Gastrocnemius medialis (tissue), 4 donors: ENCODE results near the gene AGPS. TPM values are rescaled to one million over a fixed set of nuclear protein-coding genes. Genes with fewer than 3 reads are reported as not detected.
"Not testable (repeated sequence)": the region's sequence is repeated elsewhere in the genome, so short reads cannot be mapped to it uniquely, and the experiment has no call there.

ENCODE experiments used
- ATAC-seq, 2 donors: fragments of 150-250 bp; one replicate each; pipeline ENCODE4 v1.9.1; 2016
- DNase-seq, 2 donors: peaks; one replicate each; pipeline ENCODE4 v3.0.0-alpha.2; 2019
- H3K27ac ChIP-seq, 4 donors: fragments of 200-600 bp; sonication (generic); 1 replicate in 1 of 4; 2 replicates in 3 of 4; pipeline ENCODE4 v1.5.1; 2016 to 2018; ENCODE audit warnings: mild to moderate bottlenecking in 2 of 4, moderate library complexity in 1 of 4
- H3K27me3 ChIP-seq, 3 donors: fragments of 200-600 bp; sonication (generic) in 2 of 3; 1 replicate in 1 of 3; 2 replicates in 2 of 3; pipeline versions ENCODE4 v1.5.1 to v1.6.0; 2016 to 2019; ENCODE audit warnings: mild to moderate bottlenecking in 1 of 3, moderate library complexity in 1 of 3
- H3K36me3 ChIP-seq, 2 donors: fragments of 200-600 bp; sonication (generic) in 1 of 2; one replicate each; pipeline ENCODE4 v1.5.1; 2017 to 2018
- H3K4me1 ChIP-seq, 2 donors: fragments of 200-600 bp; sonication (generic) in 1 of 2; one replicate each; pipeline ENCODE4 v1.5.1; 2016 to 2017; ENCODE audit warnings: mild to moderate bottlenecking in 2 of 2
- H3K4me3 ChIP-seq, 4 donors: fragments of 200-600 bp; sonication (generic) in 3 of 4; 1 replicate in 1 of 4; 2 replicates in 3 of 4; pipeline ENCODE4 v1.5.1; 2016 to 2019; ENCODE audit warnings: mild to moderate bottlenecking in 2 of 4
- H3K9me3 ChIP-seq, 3 donors: fragments of 200-600 bp; sonication (generic) in 2 of 3; 1 replicate in 1 of 3; 2 replicates in 2 of 3; pipeline ENCODE4 v1.5.1; 2016 to 2019
- CTCF ChIP-seq, 5 experiments: fragments of 450-650 bp in 3 of 5; fragments of 200-600 bp in 2 of 5; sonication (generic) in 2 of 5; IDR thresholded peaks in 4 of 5; conservative IDR thresholded peaks in 1 of 5; 1 replicate in 4 of 5; 2 replicates in 1 of 5; pipeline ENCODE4 v1.5.1; 2016 to 2019; ENCODE audit warnings: antibody characterized with exemption in 5 of 5, mild to moderate bottlenecking in 3 of 5, moderate library complexity in 3 of 5
- POLR2A ChIP-seq, 2 donors: fragments of 450-650 bp; IDR thresholded peaks; one replicate each; pipeline ENCODE4 v1.6.1; 2017; ENCODE audit warnings: antibody characterized with exemption in 2 of 2, mild to moderate bottlenecking in 2 of 2, moderate library complexity in 2 of 2
- in situ Hi-C, 4 donors: fragments of 200-750 bp; cut with MboI; loops; one replicate each; pipeline versions ENCODE4 v1.15.0 to v1.8.0; 2017; ENCODE audit warnings: low sequenced_read_pairs in 4 of 4
- intact Hi-C: fragments of 100-400 bp; cut with DNase I; formaldehyde crosslinking; loops from one replicate; pipeline ENCODE4 v1.15.1; 2023; ENCODE audit warnings: low total_unique reads
- total RNA-seq, 4 donors: library from RNA; depleted of rRNA; stranded (reverse); fragments of >200 nt; gene quantifications; one replicate each; pipeline versions ENCODE4 v1.1.0 to v1.2.3, GENCODE V29; 2016

Gene AGPS
- total RNA-seq, 4 donors from 2014 or later, result 23.1 to 30.9 (median 26.2) TPM

- TF ChIP-seq CTCF (IDR thresholded peaks at IDR 0.05 in 4 of 5, conservative IDR thresholded peaks at IDR 0.05 in 1 of 5), result no peak
- peak in 1 of 2 donors; percentile 33 for ATAC-seq
These were observed 40.0 kb upstream of the AGPS start for GRCh38 chr2:177352441-177353186.

GRCh38 chr2:177353187-177353478, 39.4 kb upstream of the AGPS start:
- H3K9me3 ChIP-seq, result no peaks in the 10 kb centered on the region
- no peaks in the 10 kb centered on the region for H3K36me3 ChIP-seq
- no peak overlapping the region for H3K27ac ChIP-seq
- TF ChIP-seq CTCF (IDR thresholded peaks at IDR 0.05 in 4 of 5, conservative IDR thresholded peaks at IDR 0.05 in 1 of 5) (no peak), POLR2A (IDR thresholded peaks at IDR 0.05) (no peak)
- H3K4me3 ChIP-seq, result no peak overlapping the region
- H3K27me3 ChIP-seq, result no peaks in the 10 kb centered on the region
- no peak for DNase-seq
- intact Hi-C loops (no loop called here), in situ Hi-C loops (no loop called here)
- peak in 1 of 2 donors; percentile 56 for ATAC-seq
- no peaks in the 10 kb centered on the region for H3K4me1 ChIP-seq

More at GRCh38 chr2:177352441-177353186, 40.0 kb upstream of the AGPS start:
- H3K27ac ChIP-seq, result peak overlapping the region in 1 of 4 donors; percentile 30
- H3K27me3 ChIP-seq, result no peaks in the 10 kb centered on the region
- no peaks in the 10 kb centered on the region for H3K4me1 ChIP-seq
- intact Hi-C loops, result no loop called here
- H3K36me3 ChIP-seq, result no peaks in the 10 kb centered on the region
- in situ Hi-C loops, result no loop called here
- no peak for DNase-seq
- no peaks in the 10 kb centered on the region for H3K9me3 ChIP-seq
- H3K4me3 ChIP-seq, result no peak overlapping the region

- H3K27me3 ChIP-seq, H3K27ac ChIP-seq, ATAC-seq, in situ Hi-C loops, intact Hi-C loops, H3K9me3 ChIP-seq, DNase-seq, H3K4me1 ChIP-seq, H3K36me3 ChIP-seq, H3K4me3 ChIP-seq: not testable (repeated sequence)
These were observed 38.0 kb upstream of the AGPS start for GRCh38 chr2:177354541-177354940.

GRCh38 chr2:177355874-177356273, 36.7 kb upstream of the AGPS start:
- TF ChIP-seq CTCF (IDR thresholded peaks at IDR 0.05 in 4 of 5, conservative IDR thresholded peaks at IDR 0.05 in 1 of 5), result no peak
- no peak for DNase-seq
- intact Hi-C loops, result no loop called here
- Histone ChIP-seq H3K9me3 (no peaks in the 10 kb centered on the region), H3K4me1 (peaks cover 4 to 9% of the 10 kb centered on the region in 2 donors), H3K27me3 (no peaks in the 10 kb centered on the region), H3K4me3 (no peak overlapping the region), H3K36me3 (no peaks in the 10 kb centered on the region), H3K27ac (no peak overlapping the region)
- in situ Hi-C loops, result no loop called here
- no peak for ATAC-seq

- TF ChIP-seq CTCF (IDR thresholded peaks at IDR 0.05 in 4 of 5, conservative IDR thresholded peaks at IDR 0.05 in 1 of 5), result no peak
- no peak for TF ChIP-seq POLR2A (IDR thresholded peaks at IDR 0.05)
- no peak for ATAC-seq
- no peak for DNase-seq
These were observed 32.6 kb upstream of the AGPS start for GRCh38 chr2:177359836-177360595.

More at GRCh38 chr2:177359836-177360595, 32.6 kb upstream of the AGPS start:
- in situ Hi-C loops (no loop called here), intact Hi-C loops (no loop called here)
- Histone ChIP-seq H3K4me3 (no peak overlapping the region), H3K36me3 (no peaks in the 10 kb centered on the region), H3K27ac (no peak overlapping the region), H3K27me3 (no peaks in the 10 kb centered on the region), H3K9me3 (no peaks in the 10 kb centered on the region), H3K4me1 (peaks cover 4 to 9% of the 10 kb centered on the region in 2 donors)
